MM.1S (cell line): Measurements from ENCODE around the gene FOXN1.

ENCODE experiments used
- DNase-seq: peaks from one replicate; pipeline ENCODE4 v3.0.0-alpha.2; 2015
- H2AFZ ChIP-seq: fragments of 300-600 bp; sonication (generic); 2 replicates; pipeline ENCODE4 v1.6.0; 2016; ENCODE audit warnings: antibody characterized with exemption, low read length
- H3F3A ChIP-seq: fragments of 300-600 bp; sonication (generic); 2 replicates; pipeline ENCODE4 v1.6.1; 2016; ENCODE audit warnings: mild to moderate bottlenecking, antibody characterized with exemption, low read length, moderate library complexity, mixed read lengths; ENCODE audit not compliant: insufficient read depth
- H3K27ac ChIP-seq: fragments of 300-600 bp; sonication (generic); 2 replicates; pipeline ENCODE4 v1.5.1; 2016; ENCODE audit warnings: mild to moderate bottlenecking, low read length
- H3K27me3 ChIP-seq: fragments of 300-600 bp; sonication (generic); replicated peaks from 2 replicates; pipeline ENCODE4 v1.6.0; 2016; ENCODE audit warnings: low read length; ENCODE audit not compliant: insufficient read depth
- H3K36me3 ChIP-seq: fragments of 300-600 bp; sonication (generic); replicated peaks from 2 replicates; pipeline ENCODE4 v1.6.1; 2016; ENCODE audit warnings: mild to moderate bottlenecking, low read length, mixed read lengths; ENCODE audit not compliant: insufficient read depth
- H3K4me1 ChIP-seq: fragments of 300-600 bp; sonication (generic); 2 replicates; pipeline ENCODE4 v1.6.1; 2016; ENCODE audit warnings: low read length, mixed read lengths
- H3K4me2 ChIP-seq: fragments of 300-600 bp; sonication (generic); 2 replicates; pipeline ENCODE4 v1.6.0; 2016; ENCODE audit warnings: low read depth, low read length
- H3K4me3 ChIP-seq: fragments of 300-600 bp; sonication (generic); 2 replicates; pipeline ENCODE4 v1.5.1; 2016; ENCODE audit warnings: low read length, mixed read lengths
- H3K79me2 ChIP-seq: fragments of 300-600 bp; sonication (generic); 2 replicates; pipeline ENCODE4 v1.6.1; 2016; ENCODE audit warnings: mixed run types, low read length, mixed read lengths
- H3K9ac ChIP-seq: fragments of 300-600 bp; sonication (generic); 2 replicates; pipeline ENCODE4 v1.6.1; 2016; ENCODE audit warnings: low read length, mixed read lengths
- H3K9me2 ChIP-seq: fragments of 300-600 bp; sonication (generic); replicated peaks from 2 replicates; pipeline ENCODE4 v1.6.1; 2016; ENCODE audit warnings: mild to moderate bottlenecking, low read length, mixed read lengths; ENCODE audit not compliant: insufficient read depth
- H3K9me3 ChIP-seq: fragments of 300-600 bp; sonication (generic); replicated peaks from 2 replicates; pipeline ENCODE4 v1.6.1; 2016; ENCODE audit warnings: mild to moderate bottlenecking, low read length, mixed read lengths; ENCODE audit not compliant: insufficient read depth
- H4K20me1 ChIP-seq: fragments of 300-600 bp; sonication (generic); 2 replicates; pipeline ENCODE4 v1.6.1; 2016; ENCODE audit warnings: mild to moderate bottlenecking, low read length, moderate library complexity, mixed read lengths; ENCODE audit not compliant: insufficient read depth
- EZH2 ChIP-seq: fragments of 300-600 bp; sonication (generic); optimal IDR thresholded peaks from 2 replicates; pipeline ENCODE3; 2017; ENCODE audit warnings: low read depth, mild to moderate bottlenecking, antibody characterized with exemption, low read length, mixed read lengths
- EZH2phosphoT487 ChIP-seq: fragments of 300-600 bp; sonication (generic); IDR thresholded peaks from 2 replicates; pipeline ENCODE4 v1.6.1; 2018; ENCODE audit warnings: antibody characterized with exemption, low read length
- TF ChIP-seq, protein P1 (sequence below): fragments of 300-600 bp; sonication (generic); IDR thresholded peaks from 2 replicates; pipeline ENCODE4 v1.5.1; 2016; ENCODE audit warnings: antibody characterized with exemption, low read length, mixed read lengths

The FOXN1 gene

DNA sequence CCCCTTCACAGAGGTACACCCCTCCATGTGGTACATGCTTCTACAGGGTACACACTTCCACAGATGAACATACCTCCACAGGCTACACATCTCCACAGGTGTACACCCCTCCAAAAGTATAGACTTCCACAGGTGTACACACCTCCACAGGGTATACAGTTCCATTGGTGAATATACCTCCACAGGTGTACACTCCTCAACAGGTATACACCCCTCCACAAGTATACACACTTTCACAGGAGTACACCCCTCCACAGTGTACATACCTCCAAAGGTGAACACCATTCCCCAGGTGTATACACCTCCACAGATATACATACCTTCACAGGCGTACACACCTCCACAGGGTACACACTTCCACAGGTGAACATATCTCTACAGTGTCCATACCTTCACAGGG, 9.4 kb downstream of the FOXN1 start:
- Histone ChIP-seq H3K36me3 (no peaks in the 10 kb centered on the region), H3K9me2 (no peaks in the 10 kb centered on the region)

DNA sequence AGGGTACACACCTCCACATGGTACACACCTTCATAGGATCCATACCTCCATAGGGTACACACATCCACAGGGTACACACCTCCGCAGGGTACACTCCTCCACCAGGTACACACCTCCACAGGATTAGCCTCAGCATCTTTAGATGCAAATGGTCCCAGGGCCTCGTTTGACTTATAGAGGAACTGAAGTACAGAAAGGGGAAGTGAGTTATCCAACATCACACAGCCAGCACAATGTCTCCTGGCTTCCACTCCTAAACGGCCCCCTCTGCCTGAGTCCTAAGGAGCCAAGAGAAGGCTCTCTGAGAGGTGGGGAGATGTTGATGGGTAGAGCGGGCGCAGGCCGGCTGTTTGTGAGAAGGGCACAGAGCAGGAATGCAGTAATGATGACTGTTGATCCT, 12.0 kb downstream of the FOXN1 start:
- Histone ChIP-seq H3K27me3 (peaks cover 73% of the 10 kb centered on the region), H3K36me3 (no peaks in the 10 kb centered on the region), H3K79me2 (no peaks in the 10 kb centered on the region), H3K9me3 (no peaks in the 10 kb centered on the region), H3K9me2 (no peaks in the 10 kb centered on the region), H3K9ac (no peak overlapping the region), H3K4me1 (peaks cover 8% of the 10 kb centered on the region), H3K27ac (no peak overlapping the region), H3F3A (no peaks in the 10 kb centered on the region), H4K20me1 (0 out of 2 replicates have a peak, but pooled peaks cover 2% of the 10 kb centered on the region), H3K4me2 (no peak overlapping the region), H2AFZ (no peak overlapping the region), H3K4me3 (no peak overlapping the region)
- TF ChIP-seq, protein P1, sequence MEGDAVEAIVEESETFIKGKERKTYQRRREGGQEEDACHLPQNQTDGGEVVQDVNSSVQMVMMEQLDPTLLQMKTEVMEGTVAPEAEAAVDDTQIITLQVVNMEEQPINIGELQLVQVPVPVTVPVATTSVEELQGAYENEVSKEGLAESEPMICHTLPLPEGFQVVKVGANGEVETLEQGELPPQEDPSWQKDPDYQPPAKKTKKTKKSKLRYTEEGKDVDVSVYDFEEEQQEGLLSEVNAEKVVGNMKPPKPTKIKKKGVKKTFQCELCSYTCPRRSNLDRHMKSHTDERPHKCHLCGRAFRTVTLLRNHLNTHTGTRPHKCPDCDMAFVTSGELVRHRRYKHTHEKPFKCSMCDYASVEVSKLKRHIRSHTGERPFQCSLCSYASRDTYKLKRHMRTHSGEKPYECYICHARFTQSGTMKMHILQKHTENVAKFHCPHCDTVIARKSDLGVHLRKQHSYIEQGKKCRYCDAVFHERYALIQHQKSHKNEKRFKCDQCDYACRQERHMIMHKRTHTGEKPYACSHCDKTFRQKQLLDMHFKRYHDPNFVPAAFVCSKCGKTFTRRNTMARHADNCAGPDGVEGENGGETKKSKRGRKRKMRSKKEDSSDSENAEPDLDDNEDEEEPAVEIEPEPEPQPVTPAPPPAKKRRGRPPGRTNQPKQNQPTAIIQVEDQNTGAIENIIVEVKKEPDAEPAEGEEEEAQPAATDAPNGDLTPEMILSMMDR: no peak
- no peak for TF ChIP-seq EZH2phosphoT487
- TF ChIP-seq EZH2: no peak
- DNase-seq: no peak

More for the DNA sequence above, 9.4 kb downstream of the FOXN1 start:
- no peak overlapping the region for H3K4me2 ChIP-seq
- H3K27me3 ChIP-seq: peaks cover 74% of the 10 kb centered on the region
- no peaks in the 10 kb centered on the region for H3K9me3 ChIP-seq
- no peaks in the 10 kb centered on the region for H3F3A ChIP-seq
- H2AFZ ChIP-seq: no peak overlapping the region
- no peak for TF ChIP-seq EZH2
- H3K27ac ChIP-seq: no peak overlapping the region
- 0 out of 2 replicates have a peak, but pooled peaks cover 2% of the 10 kb centered on the region for H4K20me1 ChIP-seq
- H3K4me3 ChIP-seq: no peak overlapping the region
- H3K4me1 ChIP-seq: peaks cover 8% of the 10 kb centered on the region
- no peak for DNase-seq
- H3K9ac ChIP-seq: no peak overlapping the region
- no peaks in the 10 kb centered on the region for H3K79me2 ChIP-seq

DNA sequence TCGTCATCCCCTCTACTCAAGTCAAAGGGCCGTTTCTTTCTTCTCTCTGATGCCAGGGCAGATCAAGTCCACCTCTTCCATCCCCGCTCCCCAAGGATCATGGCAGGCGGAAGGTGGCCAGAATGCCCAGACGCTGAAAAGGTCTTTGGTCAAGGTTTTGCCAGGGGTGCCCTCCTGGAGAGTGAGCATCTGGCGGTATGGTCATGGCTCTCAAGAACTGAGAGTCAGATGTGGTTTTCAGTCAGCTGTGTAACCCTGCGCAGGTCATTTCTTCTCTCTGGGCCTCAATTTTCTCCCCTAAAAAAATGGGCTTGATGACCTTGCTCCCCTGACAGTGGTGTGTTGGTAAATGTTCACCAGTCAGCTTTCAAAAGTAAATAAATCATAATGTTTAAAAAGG, 12.4 kb downstream of the FOXN1 start:
- no peak overlapping the region for H3K9ac ChIP-seq
- H3K27ac ChIP-seq: no peak overlapping the region
- H3K27me3 ChIP-seq: peaks cover 73% of the 10 kb centered on the region
- H3K4me1 ChIP-seq: peaks cover 8% of the 10 kb centered on the region
- H3K9me2 ChIP-seq: no peaks in the 10 kb centered on the region
- H2AFZ ChIP-seq: no peak overlapping the region
- 0 out of 2 replicates have a peak, but pooled peaks cover 2% of the 10 kb centered on the region for H4K20me1 ChIP-seq
- no peaks in the 10 kb centered on the region for H3K79me2 ChIP-seq
- TF ChIP-seq EZH2 (no peak), EZH2phosphoT487 (no peak)
- TF ChIP-seq, protein P1: no peak
- H3K36me3 ChIP-seq: no peaks in the 10 kb centered on the region
- no peaks in the 10 kb centered on the region for H3K9me3 ChIP-seq
- H3K4me3 ChIP-seq: no peak overlapping the region
- no peaks in the 10 kb centered on the region for H3F3A ChIP-seq
- no peak for DNase-seq
- no peak overlapping the region for H3K4me2 ChIP-seq

DNA sequence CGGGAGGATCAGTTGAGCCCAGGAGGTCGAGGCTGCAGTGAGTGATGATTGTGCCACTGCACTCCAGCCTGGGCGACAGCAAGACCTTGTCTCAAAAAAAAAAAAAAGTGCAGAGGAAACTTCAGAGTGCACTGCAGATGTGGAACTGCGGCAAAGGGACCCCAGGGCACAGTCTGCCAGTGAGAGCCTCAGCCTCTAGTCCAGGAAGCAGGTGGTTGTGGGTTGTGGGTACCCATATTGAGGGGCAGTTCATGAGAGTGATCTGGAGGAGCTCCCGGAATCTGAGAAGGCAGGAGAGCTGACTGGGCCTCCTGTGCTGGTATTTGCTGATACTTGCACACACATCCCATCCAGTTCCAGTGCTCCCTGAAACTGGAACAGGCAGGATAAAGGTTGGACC, 13.1 kb downstream of the FOXN1 start:
- H3F3A ChIP-seq: no peaks in the 10 kb centered on the region
- no peak overlapping the region for H3K9ac ChIP-seq
- H4K20me1 ChIP-seq: 0 out of 2 replicates have a peak, but pooled peaks cover 2% of the 10 kb centered on the region
- TF ChIP-seq, protein P1: no peak
- TF ChIP-seq EZH2phosphoT487 (no peak), EZH2 (no peak)
- peaks cover 73% of the 10 kb centered on the region for H3K27me3 ChIP-seq
- H3K4me2 ChIP-seq: no peak overlapping the region
- peaks cover 8% of the 10 kb centered on the region for H3K4me1 ChIP-seq
- H3K27ac ChIP-seq: no peak overlapping the region
- no peak overlapping the region for H2AFZ ChIP-seq
- no peaks in the 10 kb centered on the region for H3K36me3 ChIP-seq
- H3K9me3 ChIP-seq: no peaks in the 10 kb centered on the region
- no peaks in the 10 kb centered on the region for H3K9me2 ChIP-seq
- H3K4me3 ChIP-seq: no peak overlapping the region
- DNase-seq: no peak
- H3K79me2 ChIP-seq: no peaks in the 10 kb centered on the region
